ENCODE results near the gene BMP3. TPM values are rescaled to one million over a fixed set of nuclear protein-coding genes. Genes with fewer than 3 reads are reported as not detected.

Gene BMP3
- polyA plus RNA-seq, 1 of the 3 experiments (the other 2 are of a cell fraction), result 0.12 TPM

GRCh38 chr4:81065446-81065845 is 34.9 kb downstream of the BMP3 start:
- Histone ChIP-seq H3K4me1 (ENCODE audit: control insufficient read depth in 1 of 2, insufficient read depth in 2 of 2, low read depth in 1 of 2, low read length in 1 of 2) (no peaks in the 10 kb centered on the region), H3K27ac (ENCODE audit: low read depth in 2 of 2, low read length in 1 of 2) (no peak overlapping the region), H3K9me3 (no peaks in the 10 kb centered on the region), H3K4me2 (no peak overlapping the region), H3F3A (replicated peaks; ENCODE audit: insufficient read depth) (no peaks in the 10 kb centered on the region), H3K79me2 (ENCODE audit: insufficient read depth) (no peaks in the 10 kb centered on the region), H3K27me3 (ENCODE audit: insufficient read depth) (peaks cover 16% of the 10 kb centered on the region; the same call in 1 of the 2 replicates), H2AFZ (ENCODE audit: low read depth) (no peak overlapping the region), H3K9ac (no peak overlapping the region), H3K4me3 (ENCODE audit: low read depth in 2 of 2, low read length in 1 of 2) (no peak overlapping the region), H3K36me3 (replicated peaks in 1 of 2; ENCODE audit: control insufficient read depth in 1 of 2, insufficient read depth in 2 of 2, low read length in 1 of 2) (no peaks in the 10 kb centered on the region), H3K9me2 (no peaks in the 10 kb centered on the region), H4K20me1 (ENCODE audit: insufficient read depth) (no peaks in the 10 kb centered on the region)
- CTCF ChIA-PET, result interaction anchor here (1.1 to 1.5 kb wide), 2 partner anchors 13 to 26 kb away, joined by 3 to 4 read pairs; no protein-coding TSS in a partner anchor
- DNase-seq, result no peak
- POLR2A ChIA-PET, result no interaction called here
- TF ChIP-seq MEF2A (IDR thresholded peaks at IDR 0.05; ENCODE audit: borderline replicate concordance, low read depth) (no peak), ZBTB33 (IDR thresholded peaks at IDR 0.05; ENCODE audit: borderline replicate concordance, low read depth) (no peak), SMC3 (IDR thresholded peaks at IDR 0.05; ENCODE audit: low read depth, low read length) (no peak), RFX5 (IDR thresholded peaks at IDR 0.05; ENCODE audit: low read length) (no peak), PBX3 (IDR thresholded peaks at IDR 0.05) (no peak), NFIC (IDR thresholded peaks at IDR 0.05; ENCODE audit: borderline replicate concordance) (no peak), RAD21 (IDR thresholded peaks at IDR 0.05; ENCODE audit: low read length) (no peak), USF2 (IDR thresholded peaks at IDR 0.05; ENCODE audit: borderline replicate concordance, low read depth, low read length) (no peak), YY1 (IDR thresholded peaks at IDR 0.05; ENCODE audit: low read depth) (no peak), TCF12 (IDR thresholded peaks at IDR 0.05) (no peak), RCOR1 (IDR thresholded peaks at IDR 0.05; ENCODE audit: low read length) (no peak), EZH2phosphoT487 (IDR thresholded peaks at IDR 0.05; ENCODE audit: borderline replicate concordance, low read depth) (no peak), CHD2 (IDR thresholded peaks at IDR 0.05; ENCODE audit: low read length, partially characterized antibody) (no peak), MAX (IDR thresholded peaks at IDR 0.05; ENCODE audit: low read depth) (no peak), TEAD4 (IDR thresholded peaks at IDR 0.05; ENCODE audit: borderline replicate concordance, insufficient read depth) (no peak), GABPA (IDR thresholded peaks at IDR 0.05; ENCODE audit: low read depth) (no peak), MXI1 (IDR thresholded peaks at IDR 0.05; ENCODE audit: low read depth, low read length) (no peak), FOXM1 (IDR thresholded peaks at IDR 0.05; ENCODE audit: low read depth) (no peak)
- under 1% methylated on average over 5 of the region's 5 CpGs for WGBS (ENCODE audit: low lambda C conversion rate)
